BJ (cell line): ENCODE results near the gene C5orf34. TPM values are rescaled to one million over a fixed set of nuclear protein-coding genes. Genes with fewer than 3 reads are reported as not detected.
"Not testable (repeated sequence)": the region's sequence is repeated elsewhere in the genome, so short reads cannot be mapped to it uniquely, and the experiment has no call there.

Experiments used
- CTCF ChIA-PET: fragments of 350-600 bp; formaldehyde crosslinking; extraction: SDS; loops from one replicate; lab custom pipeline; 2021; ENCODE audit warnings: antibody characterized with exemption, inconsistent platforms; lab: Yijun Ruan, JAX
- POLR2A ChIA-PET: fragments of 300-600 bp; sonication (Branson Sonifier 250); formaldehyde crosslinking; extraction: SDS; loops from one replicate; lab custom pipeline; 2021; ENCODE audit warnings: antibody characterized with exemption; lab: Charles Lee
- DNase-seq: peaks from one replicate; pipeline ENCODE4 v3.0.0-alpha.2; 2011; ENCODE audit warnings: low read depth
- H3K27me3 ChIP-seq: 2 replicates; pipeline ENCODE4 v1.6.0; 2011; ENCODE audit warnings: low read length; ENCODE audit not compliant: control insufficient read depth, insufficient read depth
- H3K36me3 ChIP-seq: 2 replicates; pipeline ENCODE4 v1.5.1; 2011; ENCODE audit warnings: low read length; ENCODE audit not compliant: control insufficient read depth, insufficient read depth
- H3K4me3 ChIP-seq: 2 replicates; pipeline ENCODE4 v1.5.1; 2011; ENCODE audit warnings: low read depth, mild to moderate bottlenecking, control low read depth, low read length
- CTCF ChIP-seq: IDR thresholded peaks from 2 replicates; pipeline ENCODE4 v1.5.1; 2011; ENCODE audit warnings: low read depth, mild to moderate bottlenecking, control low read depth, inconsistent platforms, low read length, moderate library complexity; ENCODE audit not compliant: insufficient read depth
- polyA plus RNA-seq: library from polyadenylated mRNA; depleted of rRNA; stranded (reverse); fragments of >200 nt; gene quantifications from 2 replicates; pipeline ENCODE4 v1.2.3, GENCODE V29; 2011

Gene C5orf34
- polyA plus RNA-seq, 1 experiment, result 2.6 TPM

GRCh38 chr5:43553381-43553780 lies 38.4 kb upstream of the C5orf34 start:
- no peaks in the 10 kb centered on the region for H3K27me3 ChIP-seq
- POLR2A ChIA-PET, result no interaction called here
- CTCF ChIA-PET, result interaction anchor here (0.8 to 1.4 kb wide), 2 partner anchors 12 to 15 kb away, joined by 3 read pairs; no protein-coding TSS in a partner anchor
- no peak for DNase-seq
- peaks cover 3% of the 10 kb centered on the region; the same call in 1 of the 2 replicates for H3K36me3 ChIP-seq
- H3K4me3 ChIP-seq, result no peak overlapping the region
- no peak for TF ChIP-seq CTCF

- Histone ChIP-seq H3K36me3 (peaks cover 7% of the 10 kb centered on the region), H3K4me3 (no peak overlapping the region), H3K27me3 (no peaks in the 10 kb centered on the region)
- no peak for DNase-seq
- TF ChIP-seq CTCF, result no peak
- ChIA-PET CTCF (interaction anchor here (1.1 kb wide), 1 partner anchor 80 kb away, joined by 3 read pairs; no protein-coding TSS in a partner anchor), POLR2A (interaction anchor here (0.5 kb wide), 1 partner anchor 8 kb away, joined by 8 read pairs; no protein-coding TSS in a partner anchor)
Measured at GRCh38 chr5:43551731-43552130, 36.8 kb upstream of the C5orf34 start.

GRCh38 chr5:43549272-43549671 lies 34.3 kb upstream of the C5orf34 start:
- H3K4me3 ChIP-seq, DNase-seq, POLR2A ChIA-PET, CTCF ChIA-PET, H3K27me3 ChIP-seq: not testable (repeated sequence)
- peaks cover 12% of the 10 kb centered on the region for H3K36me3 ChIP-seq

- H3K27me3 ChIP-seq, result no peaks in the 10 kb centered on the region
- ChIA-PET CTCF (no interaction called here), POLR2A (no interaction called here)
- no peak for DNase-seq
- TF ChIP-seq CTCF, result no peak
- H3K4me3 ChIP-seq, result no peak overlapping the region
- H3K36me3 ChIP-seq, result peaks cover 10% of the 10 kb centered on the region
Measured at GRCh38 chr5:43548358-43548757, 33.4 kb upstream of the C5orf34 start.

- H3K4me3 ChIP-seq, result no peak overlapping the region
- no peaks in the 10 kb centered on the region for H3K27me3 ChIP-seq
- POLR2A ChIA-PET, result no interaction called here
- no peak for TF ChIP-seq CTCF
- CTCF ChIA-PET, result no interaction called here
- DNase-seq, result no peak
- peaks cover 10% of the 10 kb centered on the region for H3K36me3 ChIP-seq
Measured at GRCh38 chr5:43547532-43547931, 32.6 kb upstream of the C5orf34 start.

- ChIA-PET CTCF (interaction anchor here (1.7 kb wide), 1 partner anchor 20 kb away, joined by 6 read pairs; no protein-coding TSS in a partner anchor), POLR2A (interaction anchor here (0.7 kb wide), 1 partner anchor 8 kb away, joined by 8 read pairs; no protein-coding TSS in a partner anchor)
- no peak for DNase-seq
- peaks cover 12% of the 10 kb centered on the region for H3K36me3 ChIP-seq
- no peak for TF ChIP-seq CTCF
- H3K4me3 ChIP-seq, result no peak overlapping the region
- H3K27me3 ChIP-seq, result no peaks in the 10 kb centered on the region
Measured at GRCh38 chr5:43543434-43543833, 28.5 kb upstream of the C5orf34 start.
